Left kidney (tissue), 2 donors: ENCODE measurements around the gene CARD11. TPM values are rescaled to one million over a fixed set of nuclear protein-coding genes. Genes with fewer than 3 reads are reported as not detected.

Experiments used
- DNase-seq: peaks from one replicate; pipeline ENCODE4 v3.0.0-alpha.2; 2013
- polyA plus RNA-seq: library from polyadenylated mRNA; unstranded; fragments of 120-200 nt; gene quantifications from one replicate; pipeline ENCODE4 v1.2.1, GENCODE V29; 2013; ENCODE audit not compliant: insufficient read length

CARD11 gene
- polyA plus RNA-seq, 1 donor = 1.1 TPM

DNA sequence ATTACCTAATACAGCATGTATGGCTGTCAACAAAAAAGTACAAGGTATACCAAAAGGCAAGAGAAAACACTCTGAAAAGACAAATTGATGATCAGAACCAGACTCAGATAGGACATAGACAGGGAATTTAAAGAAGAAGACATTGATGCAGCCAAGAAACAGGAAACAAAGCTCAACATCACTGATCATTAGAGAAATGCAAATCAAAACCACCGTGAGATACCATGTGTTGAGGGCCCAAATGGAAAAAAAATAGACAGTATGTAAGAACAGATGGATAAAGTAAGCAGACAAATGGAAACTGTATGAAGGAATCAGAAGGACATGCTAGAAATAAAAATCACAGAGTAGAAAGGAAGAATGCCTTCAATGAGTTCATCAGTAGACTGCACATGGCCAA lies 23.3 kb downstream of the CARD11 start:
- no peak for DNase-seq

DNA sequence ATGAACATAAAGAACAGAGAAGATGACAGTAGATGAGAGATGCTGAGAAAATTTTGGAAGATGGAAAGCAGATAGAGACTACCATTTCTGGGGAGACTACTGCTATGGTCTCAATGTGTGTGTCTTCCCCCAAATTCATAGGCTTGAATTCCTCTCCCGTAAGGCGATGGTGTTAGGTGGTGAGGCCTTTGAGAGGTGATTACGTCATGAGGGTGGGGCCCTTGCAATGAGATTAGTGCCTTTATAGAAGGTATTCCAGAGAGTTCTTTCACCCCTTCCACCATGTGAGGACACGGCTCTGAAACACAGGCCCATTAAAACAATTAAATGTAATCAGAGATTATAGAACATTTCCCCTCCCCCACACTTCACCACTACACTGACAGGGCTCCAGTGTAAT lies 23.9 kb downstream of the CARD11 start:
- no peak for DNase-seq

DNA sequence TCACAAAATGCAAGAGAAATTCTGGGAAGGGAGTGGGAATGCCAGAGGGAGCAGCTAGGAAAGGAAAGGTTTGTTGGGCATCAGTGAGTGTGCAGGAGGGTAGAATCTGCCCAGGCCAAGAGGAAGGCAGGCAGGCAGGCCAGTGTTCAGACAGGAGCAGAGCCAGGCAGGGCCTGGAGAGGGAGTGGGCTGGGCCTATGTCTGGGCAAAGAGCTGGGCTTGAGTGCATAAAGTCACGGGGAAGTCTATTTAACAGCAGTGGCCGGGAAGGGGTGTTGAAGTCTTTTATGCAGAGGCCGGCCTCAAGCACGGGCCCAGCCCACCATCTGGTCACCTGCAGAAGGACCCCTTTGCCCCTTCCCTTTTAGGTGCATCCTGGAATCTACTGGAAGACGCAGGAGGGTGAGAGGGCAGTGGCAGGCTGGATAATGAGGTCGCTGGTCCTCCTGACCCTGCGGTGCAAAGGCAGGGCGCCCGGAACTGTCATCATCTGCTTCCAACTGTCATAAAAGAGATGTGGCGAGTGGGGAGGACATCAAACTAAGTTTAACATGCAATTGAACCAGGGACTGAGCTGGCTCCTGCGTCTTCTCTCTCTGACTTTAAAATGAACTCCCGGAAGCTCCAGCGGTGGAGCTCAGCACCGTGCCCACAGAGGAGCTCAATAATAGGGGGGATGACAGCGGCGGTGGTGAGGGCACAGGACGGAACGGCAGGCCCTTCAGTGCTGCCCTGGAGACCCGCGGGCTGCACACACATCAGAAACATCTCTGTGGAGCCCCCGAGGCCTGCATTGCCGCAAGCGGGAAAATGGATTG lies 29.5 kb downstream of the CARD11 start:
- no peak for DNase-seq

DNA sequence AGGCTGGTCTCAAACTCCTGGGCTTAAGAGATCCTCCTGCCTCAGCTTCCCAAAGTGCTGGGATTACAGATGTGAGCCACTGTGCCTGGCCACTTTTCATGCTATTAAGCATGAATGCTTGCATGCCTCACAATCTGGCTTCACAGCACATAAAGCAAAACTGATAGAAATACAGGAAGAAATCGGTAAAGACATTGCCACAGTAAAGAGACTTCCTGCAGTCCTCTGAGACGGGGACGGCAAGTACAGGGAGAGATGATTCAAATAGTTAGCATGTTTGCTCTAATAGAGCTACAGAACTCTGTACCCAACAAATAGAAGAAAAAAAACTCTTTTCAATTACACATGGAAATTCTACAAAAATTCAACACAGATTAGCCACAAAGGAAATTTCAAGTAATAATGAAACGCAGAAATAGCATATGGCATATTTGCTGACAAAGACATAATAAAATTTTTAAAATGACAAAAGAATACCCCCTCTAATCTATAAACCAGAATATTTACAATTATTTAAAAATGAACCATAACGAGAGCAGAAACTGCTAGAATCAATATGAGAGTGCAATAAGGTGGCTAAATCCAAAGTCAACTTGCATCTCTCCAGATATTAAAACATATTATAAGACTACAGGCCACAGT lies 32.3 kb downstream of the CARD11 start:
- no peak for DNase-seq

DNA sequence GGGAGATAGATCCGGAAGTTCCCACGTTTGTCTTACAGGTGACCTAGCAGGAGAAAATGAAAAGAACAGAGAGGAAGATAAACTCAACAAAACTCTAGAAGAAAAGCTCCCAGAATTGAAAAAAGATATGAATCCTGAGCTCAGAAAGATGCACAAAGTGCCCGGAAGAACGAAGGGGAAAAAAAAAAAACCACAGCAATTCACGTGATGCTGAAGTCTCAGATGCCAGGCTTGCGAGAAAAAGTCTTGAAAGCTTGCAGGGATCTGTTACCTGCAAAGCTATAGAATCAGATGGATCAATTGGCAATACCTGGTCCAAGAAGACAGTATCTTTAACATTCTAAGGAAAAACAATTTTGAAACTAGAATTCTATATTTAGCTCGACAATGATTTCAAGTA lies 33.5 kb downstream of the CARD11 start:
- no peak for DNase-seq

DNA sequence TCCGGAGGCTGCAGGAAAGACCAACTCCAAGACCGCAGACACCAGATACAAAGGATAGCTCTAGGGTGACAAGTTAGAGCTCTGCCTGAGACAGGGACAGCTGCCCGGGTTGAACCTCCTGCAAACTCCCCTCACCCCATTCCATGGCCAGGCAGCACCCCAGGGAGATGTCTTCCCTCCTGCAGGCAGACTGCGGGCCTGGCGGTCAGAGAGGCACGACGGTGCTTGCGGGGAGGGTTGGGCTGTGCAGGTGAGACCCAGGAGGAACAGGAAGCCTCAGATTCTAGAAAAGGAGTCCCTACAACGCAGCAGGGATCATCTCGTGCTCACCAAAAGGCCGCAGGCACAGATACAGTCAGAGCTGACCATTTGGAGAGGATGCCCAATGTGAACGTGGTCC lies 34.6 kb downstream of the CARD11 start:
- DNase-seq = no peak

DNA sequence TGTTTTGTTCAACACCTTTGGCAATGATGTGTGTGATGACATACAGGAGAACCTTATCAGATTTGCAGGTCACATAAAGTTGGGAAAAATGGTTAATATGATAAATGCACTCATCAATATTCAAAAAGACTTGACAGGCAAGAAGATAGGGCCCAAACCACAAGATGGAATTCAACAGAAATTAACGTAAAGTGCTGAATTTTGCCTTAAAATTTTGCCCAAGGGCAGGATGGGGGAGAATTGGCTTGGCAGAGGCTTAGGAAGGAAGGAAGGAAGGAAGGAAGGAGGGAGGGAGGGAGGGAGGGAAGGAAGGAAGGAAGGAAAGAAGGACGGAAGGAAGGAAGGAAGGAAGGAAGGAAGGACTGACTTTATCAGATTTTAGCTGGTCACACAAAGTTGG lies 35.3 kb downstream of the CARD11 start:
- no peak for DNase-seq

DNA sequence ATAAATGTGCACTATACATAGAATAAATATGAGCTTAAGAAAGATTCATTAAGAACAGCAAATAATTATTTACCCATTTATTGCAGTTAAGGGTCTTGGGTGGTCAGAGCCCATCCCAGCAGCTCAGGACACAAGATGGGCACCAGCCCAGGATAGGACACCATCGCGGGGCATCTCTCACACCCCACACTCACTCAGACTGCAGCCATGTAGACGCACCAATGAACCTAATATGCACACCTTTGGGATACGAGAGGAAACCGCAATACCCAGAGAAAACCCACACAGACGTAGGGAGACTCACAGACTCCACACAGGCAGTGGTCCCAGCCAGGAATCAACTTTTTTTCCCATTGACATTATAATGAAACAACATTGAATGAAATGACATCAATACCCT lies 36.0 kb downstream of the CARD11 start:
- DNase-seq = no peak

DNA sequence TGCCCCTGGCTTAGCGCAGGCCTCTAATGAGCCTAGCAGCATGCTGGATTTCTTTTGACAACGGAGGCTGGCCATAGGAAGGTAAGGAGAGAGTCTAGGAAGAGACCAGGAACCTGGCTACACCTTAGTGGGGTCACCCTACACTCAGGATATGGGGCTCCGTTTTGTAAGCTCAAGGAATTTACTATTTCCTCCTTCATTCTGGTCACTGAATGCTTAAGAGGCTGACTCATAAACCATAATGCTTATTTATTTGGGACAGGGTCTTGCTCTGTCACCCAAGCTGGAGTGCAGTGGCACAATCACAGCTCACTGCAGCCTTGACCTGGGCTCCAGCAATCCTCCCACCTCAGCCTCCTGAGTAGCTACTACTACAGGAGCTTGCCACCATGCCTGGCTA lies 38.4 kb downstream of the CARD11 start:
- DNase-seq = no peak

DNA sequence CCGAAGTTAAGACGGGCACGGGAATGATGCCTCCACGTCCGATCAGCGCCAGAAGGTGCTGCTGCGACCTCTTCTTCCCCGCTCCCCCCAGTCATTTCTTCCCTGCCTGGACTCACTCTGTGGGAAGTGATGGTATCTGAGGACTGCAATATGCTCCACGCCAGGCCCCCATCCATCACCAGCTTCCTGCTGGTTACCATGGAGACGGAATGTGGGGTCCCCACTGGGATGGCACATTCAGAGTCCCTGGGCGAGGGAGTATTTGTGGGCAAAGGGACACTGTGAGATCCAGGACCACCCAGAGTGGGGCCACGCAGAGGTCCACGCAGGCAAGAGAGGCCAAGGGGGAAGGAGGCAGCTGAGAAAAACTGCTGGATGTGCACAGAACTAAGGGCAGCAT lies 39.7 kb downstream of the CARD11 start:
- no peak for DNase-seq

DNA sequence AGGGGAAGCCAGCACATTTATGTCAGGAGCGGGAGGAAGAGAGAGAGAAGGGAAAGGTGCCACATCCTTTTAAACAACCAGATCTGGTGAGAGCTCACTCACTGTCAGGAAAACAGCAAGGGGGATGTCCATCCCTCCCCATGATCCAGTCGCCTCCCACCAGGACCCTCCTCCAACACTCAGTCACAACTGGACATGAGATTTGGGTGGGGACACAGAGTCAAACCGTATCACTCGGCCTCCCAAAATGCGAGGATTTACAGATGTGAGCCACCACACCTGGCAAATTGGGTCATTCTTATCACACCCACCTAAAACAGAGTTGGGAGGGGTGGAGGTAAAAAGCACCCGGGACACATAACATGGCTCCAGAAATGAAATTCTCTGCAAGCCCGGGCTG lies 41.0 kb downstream of the CARD11 start:
- no peak for DNase-seq

DNA sequence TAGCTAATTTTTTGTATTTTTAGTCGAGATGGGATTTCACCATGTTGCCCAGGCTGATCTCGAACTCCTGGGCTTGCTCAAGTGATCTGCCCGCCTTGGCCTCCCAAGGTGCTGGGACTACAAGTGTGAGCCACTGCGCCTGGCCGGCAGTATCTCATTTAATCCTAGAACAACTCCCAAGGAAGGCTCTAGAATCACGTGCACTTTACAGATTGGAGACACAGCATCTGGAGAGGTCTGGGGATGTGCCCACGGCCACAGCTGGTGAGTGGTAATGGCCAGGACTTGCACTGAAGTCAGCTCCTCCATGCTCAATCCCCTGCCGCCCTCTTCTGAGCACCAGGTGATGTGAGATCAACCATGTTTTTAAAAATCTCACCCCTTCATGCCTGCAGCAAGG lies 43.1 kb downstream of the CARD11 start:
- DNase-seq = no peak

DNA sequence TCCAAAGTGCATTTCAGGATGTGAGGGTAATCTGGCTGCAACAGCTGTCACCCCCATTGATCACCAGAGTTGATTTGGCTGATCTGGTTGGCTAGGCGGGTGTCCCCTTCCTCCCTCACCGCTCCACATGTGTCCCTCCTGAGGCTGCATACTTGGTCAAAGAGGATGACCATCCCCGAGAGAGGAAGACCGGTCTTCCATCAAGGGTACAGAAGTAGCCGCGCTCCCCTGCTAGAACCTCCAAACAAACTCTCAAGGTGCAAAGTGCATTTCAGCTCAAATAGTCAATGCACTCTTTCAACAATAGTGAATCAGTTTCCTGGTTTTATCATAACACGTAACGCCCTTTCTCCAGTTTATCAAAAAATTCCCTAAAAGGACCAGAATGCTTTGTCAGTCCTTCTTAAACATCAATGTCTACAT lies 44.6 kb downstream of the CARD11 start:
- no peak for DNase-seq

DNA sequence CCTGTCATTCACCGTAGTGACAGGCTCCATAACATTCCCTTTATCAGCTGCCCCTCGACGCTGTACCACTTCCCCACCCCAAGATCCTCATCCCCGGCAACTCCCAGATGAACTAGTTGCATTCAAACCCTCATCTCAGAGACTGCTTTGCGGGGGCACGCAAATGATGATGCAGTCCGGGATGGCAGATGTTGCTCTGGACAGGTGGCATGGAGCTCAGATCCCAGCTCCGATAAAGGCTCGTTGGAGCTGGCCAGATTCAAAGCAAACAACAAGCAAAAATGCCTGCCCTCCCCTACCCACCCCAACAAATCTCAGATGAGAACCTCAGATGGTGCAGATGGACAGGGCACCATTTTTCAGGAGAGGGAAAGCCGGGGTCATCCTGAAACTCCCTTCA lies 46.7 kb downstream of the CARD11 start:
- DNase-seq = no peak

DNA sequence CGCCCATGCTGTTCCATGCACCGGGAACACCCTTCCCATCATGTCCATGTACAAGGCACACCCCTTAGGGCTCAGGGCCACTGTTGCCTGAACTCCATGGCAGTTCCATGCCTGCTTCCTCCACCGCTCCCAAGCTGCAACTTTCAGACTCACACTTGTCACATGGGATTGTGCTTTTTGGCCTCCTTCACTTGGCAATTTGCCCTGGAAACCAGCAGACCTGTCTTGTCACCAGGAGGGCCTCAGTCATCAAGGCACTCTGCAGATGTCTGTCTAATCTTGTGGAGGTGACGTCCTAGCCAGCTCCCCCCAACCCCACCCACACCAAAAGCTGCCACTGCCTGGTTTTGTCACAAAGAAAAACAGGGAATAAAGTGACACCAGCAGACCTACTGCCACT lies 47.5 kb downstream of the CARD11 start:
- no peak for DNase-seq

DNA sequence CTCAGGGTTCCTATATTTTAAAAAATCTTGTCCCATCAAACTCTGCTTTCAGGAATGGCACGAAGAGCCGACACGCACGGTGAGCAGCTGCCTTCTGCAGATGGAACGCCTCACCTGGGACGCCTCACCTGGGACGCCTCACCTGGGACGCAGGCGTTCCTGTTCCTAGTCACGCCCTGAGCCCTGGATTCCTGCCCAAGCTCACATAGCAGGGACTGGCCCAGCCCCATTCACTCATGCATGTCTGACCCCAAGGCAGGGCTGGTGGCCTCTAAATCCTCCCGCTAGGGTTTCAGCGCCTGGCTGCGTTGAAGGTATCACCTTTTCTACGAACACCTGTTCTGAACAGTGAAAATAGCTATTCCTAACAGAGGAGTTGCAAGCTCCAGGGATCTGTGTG lies 49.8 kb downstream of the CARD11 start:
- peak; percentile 36 for DNase-seq

DNA sequence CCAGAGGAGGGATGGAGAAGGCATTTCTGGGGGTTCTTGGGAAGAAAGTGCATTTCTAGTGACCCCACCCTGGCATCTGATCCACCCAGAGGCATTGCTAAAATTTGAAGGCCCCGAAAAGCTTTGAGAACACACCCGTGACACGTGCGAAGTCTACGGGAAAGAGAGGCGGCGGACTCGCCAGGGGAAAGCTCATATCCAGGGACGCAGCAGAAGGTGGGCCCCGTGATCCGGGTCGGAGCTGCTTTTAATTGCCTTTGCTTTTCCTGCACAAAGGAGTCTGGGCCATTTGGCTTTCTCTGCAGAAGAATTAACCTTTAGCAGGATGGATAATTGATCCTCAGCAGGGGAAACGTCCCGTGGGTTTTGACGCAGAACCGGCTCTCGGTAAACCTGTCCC lies 50.3 kb downstream of the CARD11 start:
- DNase-seq = no peak

DNA sequence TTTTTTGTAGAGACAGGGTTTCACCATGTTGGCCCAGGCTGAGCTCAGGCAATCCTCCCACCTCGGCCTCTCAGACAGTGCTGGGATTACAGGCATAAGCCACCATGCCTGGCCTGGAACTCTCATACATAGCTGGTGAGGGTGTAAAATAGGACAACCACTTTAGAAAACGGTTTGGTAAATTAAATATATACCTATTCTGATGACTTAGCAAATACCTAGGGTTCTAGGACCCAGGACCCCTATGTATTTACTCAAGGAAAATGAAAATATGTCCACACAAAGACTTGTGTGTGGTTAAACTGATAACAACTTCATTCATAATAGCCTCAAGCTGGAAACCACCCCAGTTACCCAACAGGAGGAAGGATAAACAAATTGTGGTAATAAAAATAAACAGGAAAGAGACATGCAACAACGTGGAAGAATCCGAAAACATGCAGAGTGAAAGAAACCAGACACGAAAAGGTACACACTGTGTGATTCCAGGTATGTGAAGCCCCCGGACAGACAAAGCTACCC lies 52.7 kb downstream of the CARD11 start:
- no peak for DNase-seq

DNA sequence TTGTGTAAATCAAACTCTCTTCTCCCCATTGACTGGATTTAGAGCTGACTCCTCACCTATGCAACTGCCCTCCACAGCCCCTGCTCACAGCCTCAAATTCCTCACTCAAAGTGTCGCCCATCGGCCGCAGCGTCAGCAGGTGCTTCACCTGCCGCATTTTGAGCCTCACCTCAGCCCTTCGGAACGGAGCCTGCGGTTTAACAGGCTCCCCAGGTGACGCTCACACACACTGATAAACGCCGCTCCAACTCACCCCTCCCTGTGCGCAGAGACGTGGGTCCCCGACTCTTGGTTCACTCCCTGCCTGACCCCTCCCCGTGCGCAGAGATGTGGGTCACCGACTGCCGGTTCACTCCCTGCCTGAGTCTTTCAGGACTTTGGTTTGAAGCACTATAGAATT lies 57.1 kb downstream of the CARD11 start:
- DNase-seq = no peak

DNA sequence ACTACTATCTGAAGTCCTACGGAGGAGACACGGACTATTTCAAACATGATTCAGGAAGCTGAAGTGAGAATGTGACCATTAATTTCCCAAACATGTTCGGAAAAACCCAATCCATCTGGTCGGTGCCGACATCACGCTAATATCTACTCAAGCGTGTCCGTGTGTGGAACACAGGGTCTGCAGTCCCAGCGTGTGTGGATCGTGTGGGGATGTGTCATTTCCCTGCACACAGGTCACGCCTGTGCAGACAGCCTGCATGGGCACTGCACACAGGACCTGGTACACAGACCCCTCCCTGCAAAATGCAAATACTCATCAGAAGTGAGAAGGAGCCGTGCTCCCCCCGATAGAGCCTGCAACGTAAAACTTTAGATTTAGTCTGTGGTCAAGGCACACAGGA lies 57.8 kb downstream of the CARD11 start:
- DNase-seq = no peak

DNA sequence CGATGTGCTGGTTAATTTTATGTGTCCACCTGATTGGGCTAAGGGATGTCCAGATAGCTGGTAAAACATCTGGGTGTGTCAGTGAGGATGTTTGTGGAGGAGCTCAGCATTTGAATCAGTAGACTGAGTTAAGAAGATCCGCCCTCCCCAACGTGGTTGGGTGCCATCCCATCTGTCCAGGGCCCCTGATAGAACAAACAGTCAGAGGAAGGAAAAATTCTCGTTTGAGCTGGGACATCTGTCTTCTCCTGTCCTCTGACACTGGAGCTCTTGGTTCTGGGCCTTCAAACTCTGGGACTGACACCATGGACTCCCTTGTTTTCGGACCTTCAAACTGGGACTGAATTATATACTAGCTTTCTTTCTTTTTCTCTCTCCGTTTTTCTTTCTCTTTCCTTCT lies 59.6 kb downstream of the CARD11 start:
- no peak for DNase-seq

DNA sequence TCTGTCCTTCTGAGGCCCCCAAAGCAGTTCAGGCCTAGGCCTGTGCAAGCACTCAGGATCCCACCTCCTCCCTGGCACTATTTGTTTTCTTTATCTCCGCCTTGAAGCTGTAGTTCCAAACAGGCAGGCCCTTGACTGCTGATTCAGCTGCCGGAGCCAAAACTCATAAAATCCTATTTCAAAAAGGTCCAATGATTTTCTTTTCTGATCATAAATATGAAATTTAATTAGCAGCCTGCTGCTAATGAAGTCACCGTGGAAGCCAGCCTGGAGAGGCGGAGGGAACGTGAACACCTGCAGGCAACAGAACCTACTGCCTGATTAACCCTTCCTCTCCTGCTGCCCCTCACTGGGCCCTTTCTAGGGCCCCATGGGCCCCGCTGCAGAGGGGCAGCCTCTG lies 60.1 kb downstream of the CARD11 start:
- DNase-seq = peak; percentile 2

DNA sequence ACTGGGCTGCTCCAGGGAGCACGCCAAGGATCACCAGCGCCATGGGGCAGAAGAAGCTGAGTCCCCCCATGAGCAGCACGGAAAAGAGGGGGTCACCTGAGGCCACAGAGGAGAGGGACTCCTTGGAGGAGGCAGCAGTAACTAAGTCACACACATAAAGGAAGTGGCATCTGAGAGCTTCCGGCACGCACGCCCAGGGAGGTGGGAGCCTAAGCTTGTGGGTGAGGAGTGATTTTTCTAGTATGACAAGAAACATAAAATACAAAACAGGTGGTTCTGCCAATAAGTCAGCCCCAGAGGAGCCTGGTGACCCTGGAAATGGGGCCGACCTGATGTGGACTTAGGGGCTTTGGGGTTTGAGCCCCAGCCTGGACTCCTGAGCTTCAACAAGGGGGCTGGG lies 60.8 kb downstream of the CARD11 start:
- no peak for DNase-seq

DNA sequence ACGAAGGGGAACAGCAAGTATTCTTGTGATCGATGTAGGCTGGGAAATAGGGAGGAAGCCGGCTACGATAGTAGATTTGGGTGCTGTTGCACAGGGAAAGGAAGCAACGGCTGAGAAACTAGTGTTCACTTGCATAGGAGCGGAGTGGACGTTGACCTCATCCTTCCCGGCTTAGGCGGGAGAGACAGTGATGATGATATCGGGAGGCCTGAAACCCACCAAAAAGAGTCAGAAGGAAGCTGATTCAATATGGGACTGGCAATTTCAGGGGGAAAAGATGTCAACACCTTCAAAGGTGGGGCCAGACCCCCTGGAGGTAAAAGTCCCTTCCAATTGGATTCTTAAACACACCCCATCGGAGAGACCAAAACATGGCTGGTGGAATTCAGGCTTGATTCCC lies 61.3 kb downstream of the CARD11 start:
- DNase-seq = no peak
